NOMO-1 treated with DMSO at 0.1 percent for 48 hours (cell line): Measurements from ENCODE around the gene CCDC179.

Source experiments
- DNase-seq: peaks from one replicate; lab custom pipeline; 2025; ENCODE audit not compliant: unreplicated experiment; lab: John Stamatoyannopoulos, UW

Gene CCDC179

DNA sequence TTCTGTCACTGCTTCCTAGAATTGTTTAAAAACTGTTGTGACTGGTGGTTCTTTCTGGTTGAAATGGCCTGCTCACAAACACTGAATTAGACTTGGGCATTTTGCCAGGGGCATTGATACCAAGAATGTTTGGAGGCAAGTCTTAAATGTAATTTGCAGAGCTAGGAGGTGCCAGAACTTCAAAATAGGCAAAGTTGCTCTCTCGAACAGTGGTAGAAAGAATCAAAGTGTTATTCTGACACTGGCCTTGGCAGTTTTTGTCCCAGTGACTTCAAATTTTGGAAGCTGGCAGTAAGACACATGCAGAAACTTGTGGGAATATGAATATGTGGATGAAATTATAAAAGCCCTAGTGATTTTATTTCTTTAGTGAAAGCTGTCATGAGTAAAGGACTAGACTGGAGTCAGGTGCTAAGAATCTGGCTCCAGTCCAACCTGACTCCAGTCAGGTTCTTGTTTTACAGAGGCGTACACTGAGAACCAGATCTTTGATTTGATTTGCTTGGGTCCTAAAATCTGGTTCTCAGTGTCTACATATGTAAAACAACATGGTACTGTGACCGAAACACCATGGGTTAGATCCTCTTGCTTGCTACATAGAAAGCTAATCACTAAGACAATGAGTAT, 51.6 kb downstream of the CCDC179 start:
- DNase-seq: no peak

DNA sequence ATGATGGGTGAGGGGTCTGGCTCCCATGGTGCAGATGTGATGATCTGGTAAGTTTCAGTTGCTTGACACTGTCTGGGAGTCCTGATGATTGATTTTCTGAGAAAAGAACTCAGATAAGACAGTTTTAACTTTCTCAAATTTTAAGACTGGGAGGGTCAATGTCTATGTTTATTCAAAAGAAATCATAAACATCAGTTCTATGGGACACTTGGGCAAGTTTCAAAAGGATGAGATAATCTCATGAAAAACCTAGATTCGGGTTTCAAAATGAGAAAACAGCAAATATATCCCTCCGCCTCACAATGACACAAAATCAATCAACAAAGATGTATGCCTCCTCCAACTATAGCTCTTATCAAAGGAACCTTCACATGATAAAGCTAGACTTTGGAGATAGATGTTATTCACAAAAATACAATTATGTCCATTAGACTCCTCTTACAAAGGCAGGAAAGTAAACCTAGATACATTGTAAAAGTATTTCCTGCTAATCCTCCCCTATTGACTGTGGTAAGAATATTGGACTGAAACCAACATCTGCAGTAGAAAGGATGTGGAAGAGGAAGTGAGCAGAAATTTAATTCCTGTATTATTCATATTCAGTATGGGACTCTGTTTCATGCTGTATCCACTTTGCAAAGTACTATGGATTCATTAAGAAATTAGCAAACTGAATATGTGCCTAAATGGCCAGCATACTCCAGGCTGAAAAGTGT, 52.3 kb downstream of the CCDC179 start:
- DNase-seq: peak; percentile 22

DNA sequence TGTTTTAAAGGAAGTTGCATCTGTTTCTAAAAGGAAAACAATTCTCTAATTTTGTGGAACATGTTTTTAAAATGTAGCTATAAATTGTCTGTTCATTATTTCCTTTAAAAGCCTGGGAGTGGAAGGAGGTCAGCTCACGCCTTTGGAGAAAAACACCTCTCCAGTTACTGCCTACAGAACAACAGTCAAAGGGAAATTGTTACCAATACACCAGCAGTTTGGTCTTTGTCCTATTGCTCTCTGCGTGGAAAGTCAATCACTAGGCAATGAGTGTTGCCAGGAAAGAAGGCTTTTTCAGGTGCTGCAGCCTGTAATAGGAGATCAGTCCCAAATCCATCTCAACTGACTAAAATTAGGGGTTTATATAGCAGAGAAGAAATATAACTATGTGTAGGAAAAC, 52.9 kb downstream of the CCDC179 start:
- no peak for DNase-seq

DNA sequence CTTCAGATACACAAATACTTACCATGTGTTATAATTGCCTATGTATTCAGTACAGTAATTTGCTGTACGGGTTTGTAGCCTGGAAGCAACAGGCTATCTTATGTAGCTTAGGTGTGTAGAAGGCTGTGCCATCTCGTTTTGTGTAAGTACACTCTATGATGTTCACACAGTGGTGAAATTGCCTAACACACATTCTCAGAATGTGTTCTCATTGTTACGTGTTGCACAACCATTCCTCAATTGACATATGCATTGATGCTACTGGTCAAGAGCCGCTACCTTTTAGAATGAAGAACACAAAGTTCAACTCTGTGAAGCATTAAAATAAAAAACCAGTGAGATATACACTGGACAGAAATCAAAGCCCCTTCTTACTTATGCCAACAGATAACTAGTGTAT, 57.4 kb downstream of the CCDC179 start:
- no peak for DNase-seq

DNA sequence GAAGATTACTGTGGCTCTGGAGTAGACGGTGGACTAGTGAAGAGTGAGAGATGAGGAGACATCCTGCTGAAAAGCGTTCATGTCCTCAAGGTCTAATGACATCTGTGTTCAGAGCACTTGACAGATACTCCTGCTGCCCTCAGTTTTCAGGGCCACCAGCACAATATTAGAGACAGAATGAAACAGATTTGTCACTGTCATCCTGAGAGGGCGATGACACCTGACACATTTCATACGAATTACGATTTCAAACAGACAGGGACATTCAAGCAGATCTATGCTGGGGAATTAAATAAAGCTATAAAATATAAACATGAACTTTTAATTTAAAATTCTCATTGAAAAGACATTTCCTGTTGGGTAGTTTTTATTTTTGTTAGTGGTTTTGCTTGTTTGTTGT, 59.8 kb downstream of the CCDC179 start:
- DNase-seq: no peak

DNA sequence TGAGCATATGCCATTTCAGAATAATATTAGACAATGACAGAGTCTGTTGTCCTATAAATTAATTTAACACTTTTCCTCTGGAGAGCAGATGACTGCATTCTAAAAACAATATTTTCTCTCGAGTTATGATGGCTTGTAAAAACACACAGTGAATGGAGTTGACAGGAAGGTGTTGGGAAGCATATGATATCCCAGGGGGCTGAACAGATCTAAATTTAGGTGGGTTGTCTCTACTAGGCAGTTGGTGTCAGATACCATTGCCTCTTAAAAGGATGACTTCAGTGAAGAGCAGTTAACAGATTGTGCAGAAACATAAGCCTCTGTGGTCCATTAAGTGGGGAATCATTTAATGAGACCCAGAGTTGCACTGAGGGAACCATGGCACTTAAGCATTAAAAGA, 61.4 kb downstream of the CCDC179 start:
- no peak for DNase-seq

DNA sequence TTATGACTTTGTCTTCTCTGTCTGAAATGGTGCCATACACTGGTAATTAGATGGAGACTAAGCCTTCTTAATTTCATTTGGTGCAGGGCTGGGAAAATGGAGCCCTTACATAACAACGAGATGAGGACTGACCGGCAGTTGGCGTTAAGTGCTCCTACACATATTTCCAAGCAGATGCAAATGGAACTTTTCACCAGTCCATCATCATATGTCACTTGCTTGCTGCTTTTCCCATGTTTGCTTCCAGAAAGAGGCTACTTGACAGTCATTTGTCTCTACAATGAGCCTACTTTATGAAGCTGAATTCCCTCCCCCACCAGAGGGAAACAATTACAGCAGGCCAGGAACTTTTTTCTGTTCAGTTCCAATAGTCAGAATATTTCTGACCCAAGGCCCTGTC, 63.2 kb downstream of the CCDC179 start:
- no peak for DNase-seq
